ENCODE data around the gene ALOX5. TPM values are rescaled to one million over a fixed set of nuclear protein-coding genes. Genes with fewer than 3 reads are reported as not detected.

The ALOX5 gene
- total RNA-seq, 2 donors from 2014 or later: 21.2 to 35.0 TPM

DNA sequence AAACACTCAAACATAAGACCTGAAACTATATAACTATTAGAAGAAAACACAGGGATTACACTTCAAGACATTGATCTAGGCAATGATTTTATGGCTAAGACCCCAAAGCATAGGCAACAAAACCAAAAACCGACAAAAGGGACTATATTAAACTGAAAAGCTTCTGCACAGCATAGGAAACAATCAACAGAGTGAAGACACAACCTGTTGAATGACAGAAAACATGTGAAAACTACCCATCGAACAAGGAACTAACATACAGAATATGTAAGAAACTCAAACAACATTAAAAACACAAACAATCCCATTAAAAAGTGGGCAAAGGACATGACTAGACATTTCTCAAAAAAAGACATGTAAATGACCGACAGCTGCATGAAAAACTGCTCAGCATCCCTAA is 109.0 kb downstream of the ALOX5 start:
- TF ChIP-seq POLR2A (IDR thresholded peaks at IDR 0.05) (no peak), POLR2AphosphoS5 (IDR thresholded peaks at IDR 0.05) (no peak)
- TF ChIP-seq, protein P1, sequence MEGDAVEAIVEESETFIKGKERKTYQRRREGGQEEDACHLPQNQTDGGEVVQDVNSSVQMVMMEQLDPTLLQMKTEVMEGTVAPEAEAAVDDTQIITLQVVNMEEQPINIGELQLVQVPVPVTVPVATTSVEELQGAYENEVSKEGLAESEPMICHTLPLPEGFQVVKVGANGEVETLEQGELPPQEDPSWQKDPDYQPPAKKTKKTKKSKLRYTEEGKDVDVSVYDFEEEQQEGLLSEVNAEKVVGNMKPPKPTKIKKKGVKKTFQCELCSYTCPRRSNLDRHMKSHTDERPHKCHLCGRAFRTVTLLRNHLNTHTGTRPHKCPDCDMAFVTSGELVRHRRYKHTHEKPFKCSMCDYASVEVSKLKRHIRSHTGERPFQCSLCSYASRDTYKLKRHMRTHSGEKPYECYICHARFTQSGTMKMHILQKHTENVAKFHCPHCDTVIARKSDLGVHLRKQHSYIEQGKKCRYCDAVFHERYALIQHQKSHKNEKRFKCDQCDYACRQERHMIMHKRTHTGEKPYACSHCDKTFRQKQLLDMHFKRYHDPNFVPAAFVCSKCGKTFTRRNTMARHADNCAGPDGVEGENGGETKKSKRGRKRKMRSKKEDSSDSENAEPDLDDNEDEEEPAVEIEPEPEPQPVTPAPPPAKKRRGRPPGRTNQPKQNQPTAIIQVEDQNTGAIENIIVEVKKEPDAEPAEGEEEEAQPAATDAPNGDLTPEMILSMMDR (IDR thresholded peaks at IDR 0.05): no peak
- DNase-seq (ENCODE audit: low spot score): no peak
- no peak overlapping the region for H3K4me3 ChIP-seq
- no peaks in the 10 kb centered on the region for H3K36me3 ChIP-seq
- H3K4me1 ChIP-seq (replicated peaks): no peaks in the 10 kb centered on the region
- H3K27me3 ChIP-seq (replicated peaks; ENCODE audit: insufficient read depth): no peaks in the 10 kb centered on the region
- intact Hi-C loops (cut with DNase I): no loop called here
- WGBS: 87% methylated on average over 3 of the region's 3 CpGs
- H3K9me3 ChIP-seq: no peaks in the 10 kb centered on the region
- no peak overlapping the region for H3K27ac ChIP-seq

DNA sequence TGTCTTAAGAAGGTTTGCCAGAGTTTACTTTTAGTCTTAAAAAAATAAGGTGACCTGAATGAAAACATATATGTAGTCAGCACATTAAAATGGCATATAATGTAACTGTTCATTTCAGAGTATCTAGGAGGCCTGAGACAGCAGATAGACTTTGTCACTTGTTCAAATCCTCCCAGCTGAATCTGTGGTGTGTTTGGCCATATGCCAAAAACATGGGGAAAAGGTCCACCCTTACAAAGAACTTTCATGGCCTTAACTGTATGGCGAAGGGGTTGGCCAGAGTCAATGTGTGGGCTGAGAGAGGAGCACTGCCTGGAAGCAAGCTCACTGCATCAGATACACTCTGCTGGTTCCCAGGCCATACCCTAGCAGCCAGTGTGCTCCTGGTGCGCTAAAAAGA is 113.7 kb downstream of the ALOX5 start:
- TF ChIP-seq, protein P1 (IDR thresholded peaks at IDR 0.05): no peak
- TF ChIP-seq POLR2AphosphoS5 (IDR thresholded peaks at IDR 0.05) (no peak), POLR2A (IDR thresholded peaks at IDR 0.05) (no peak)
- Histone ChIP-seq H3K4me1 (replicated peaks) (no peaks in the 10 kb centered on the region), H3K36me3 (no peaks in the 10 kb centered on the region), H3K27me3 (replicated peaks; ENCODE audit: insufficient read depth) (no peaks in the 10 kb centered on the region), H3K9me3 (no peaks in the 10 kb centered on the region), H3K4me3 (no peak overlapping the region), H3K27ac (no peak overlapping the region)
- WGBS: 92% methylated on average over 1 of the region's 2 CpGs
- DNase-seq (ENCODE audit: low spot score): no peak
- intact Hi-C loops (cut with DNase I): no loop called here

- TF ChIP-seq, protein P1 (IDR thresholded peaks at IDR 0.05): no peak
- no peak for TF ChIP-seq POLR2AphosphoS5 (IDR thresholded peaks at IDR 0.05)
- no peak for TF ChIP-seq POLR2A (IDR thresholded peaks at IDR 0.05)
- intact Hi-C loops (cut with DNase I): no loop called here
- 99% methylated on average over 10 of the region's 10 CpGs for WGBS
- DNase-seq (ENCODE audit: low spot score): no peak
- no peaks in the 10 kb centered on the region for H3K36me3 ChIP-seq
- no peaks in the 10 kb centered on the region for H3K9me3 ChIP-seq
- H3K4me1 ChIP-seq (replicated peaks): no peaks in the 10 kb centered on the region
- no peaks in the 10 kb centered on the region for H3K27me3 ChIP-seq (replicated peaks; ENCODE audit: insufficient read depth)
- no peak overlapping the region for H3K4me3 ChIP-seq
- no peak overlapping the region for H3K27ac ChIP-seq
Measured at GRCh38 chr10:45488365-45488764, 114.3 kb downstream of the ALOX5 start.

DNA sequence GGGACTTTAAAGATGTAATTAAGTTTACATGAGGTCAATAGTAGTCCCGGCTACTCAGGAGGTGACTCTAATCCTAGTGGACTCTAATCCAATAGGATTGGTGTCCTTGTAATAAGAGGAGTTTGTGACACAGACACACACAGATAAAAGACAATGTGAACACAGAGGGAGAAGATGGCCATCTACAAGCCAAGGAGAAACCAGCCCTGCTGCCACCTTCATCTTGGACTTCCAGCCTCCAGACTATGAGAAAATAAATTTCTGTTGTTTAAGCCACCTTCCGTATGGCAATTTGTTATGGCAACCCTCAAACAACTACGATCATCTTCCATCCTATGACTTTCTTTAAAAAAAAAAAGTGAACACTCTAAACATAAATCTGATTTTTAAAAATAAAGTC is 116.3 kb downstream of the ALOX5 start:
- WGBS: 98% methylated on average over 3 of the region's 3 CpGs

GRCh38 chr10:45491061-45491460 is 117.0 kb downstream of the ALOX5 start:
- Histone ChIP-seq H3K4me3 (no peak overlapping the region), H3K27me3 (replicated peaks; ENCODE audit: insufficient read depth) (no peaks in the 10 kb centered on the region), H3K27ac (no peak overlapping the region), H3K9me3 (no peaks in the 10 kb centered on the region), H3K4me1 (replicated peaks) (no peaks in the 10 kb centered on the region), H3K36me3 (no peaks in the 10 kb centered on the region)
- no peak for TF ChIP-seq POLR2AphosphoS5 (IDR thresholded peaks at IDR 0.05)
- 82% methylated on average over 7 of the region's 7 CpGs for WGBS
- no peak for DNase-seq (ENCODE audit: low spot score)
- intact Hi-C loops (cut with DNase I): no loop called here

More for the DNA sequence above, 116.3 kb downstream of the ALOX5 start:
- DNase-seq (ENCODE audit: low spot score): no peak
- intact Hi-C loops (cut with DNase I): no loop called here
- no peak for TF ChIP-seq POLR2A (IDR thresholded peaks at IDR 0.05)
- TF ChIP-seq, protein P1 (IDR thresholded peaks at IDR 0.05): no peak
- no peak for TF ChIP-seq POLR2AphosphoS5 (IDR thresholded peaks at IDR 0.05)
- H3K27me3 ChIP-seq (replicated peaks; ENCODE audit: insufficient read depth): no peaks in the 10 kb centered on the region
- H3K4me1 ChIP-seq (replicated peaks): no peaks in the 10 kb centered on the region
- no peaks in the 10 kb centered on the region for H3K36me3 ChIP-seq
- no peak overlapping the region for H3K27ac ChIP-seq
- no peak overlapping the region for H3K4me3 ChIP-seq
- H3K9me3 ChIP-seq: no peaks in the 10 kb centered on the region

Other genes with a start within 250 kb of the ALOX5 start
- not detected for gene OR13A1, start 58.6 kb upstream of the ALOX5 start, total RNA-seq